Karpas-422 (cell line): ENCODE data around the gene POLD4. TPM values are rescaled to one million over a fixed set of nuclear protein-coding genes. Genes with fewer than 3 reads are reported as not detected.

Experiments
- DNase-seq: peaks from one replicate; pipeline ENCODE4 v3.0.0-alpha.2; 2015
- H2AFZ ChIP-seq: fragments of 200-600 bp; sonication (generic); 2 replicates; pipeline ENCODE4 v1.6.1; 2014; ENCODE audit warnings: antibody characterized with exemption, low read length, mixed read lengths
- H3K27ac ChIP-seq: fragments of 200-600 bp; sonication (generic); 2 replicates; pipeline ENCODE4 v1.5.1; 2014; ENCODE audit warnings: mild to moderate bottlenecking, low read length, moderate library complexity
- H3K27me3 ChIP-seq: fragments of 200-600 bp; sonication (generic); 2 replicates; pipeline ENCODE4 v1.6.1; 2014; ENCODE audit warnings: low read length, mixed read lengths
- H3K36me3 ChIP-seq: fragments of 200-600 bp; sonication (generic); 2 replicates; pipeline ENCODE4 v1.6.1; 2014; ENCODE audit warnings: low read length, mixed read lengths; ENCODE audit not compliant: insufficient read depth
- H3K4me1 ChIP-seq: fragments of 200-600 bp; sonication (generic); 2 replicates; pipeline ENCODE4 v1.6.1; 2014; ENCODE audit warnings: mild to moderate bottlenecking, low read length, mixed read lengths
- H3K4me2 ChIP-seq: fragments of 200-600 bp; sonication (generic); 2 replicates; pipeline ENCODE4 v1.6.1; 2014; ENCODE audit warnings: low read length, low read depth, mild to moderate bottlenecking; ENCODE audit not compliant: poor library complexity, severe bottlenecking
- H3K4me3 ChIP-seq: fragments of 200-600 bp; sonication (generic); 2 replicates; pipeline ENCODE4 v1.5.1; 2014; ENCODE audit warnings: mild to moderate bottlenecking, antibody characterized with exemption, low read length, mixed read lengths
- H3K79me2 ChIP-seq: fragments of 200-600 bp; sonication (generic); 2 replicates; pipeline ENCODE4 v1.6.1; 2014; ENCODE audit warnings: mild to moderate bottlenecking, low read length, mixed read lengths
- H3K9ac ChIP-seq: fragments of 200-600 bp; sonication (generic); 2 replicates; pipeline ENCODE4 v1.6.0; 2014; ENCODE audit warnings: low read length
- H3K9me2 ChIP-seq: fragments of 200-600 bp; sonication (generic), shearing (Covaris generic); replicated peaks from 2 replicates; pipeline ENCODE4 v1.6.0; 2014; ENCODE audit warnings: mild to moderate bottlenecking, low read length, moderate library complexity; ENCODE audit not compliant: insufficient read depth
- H3K9me3 ChIP-seq: fragments of 300-700, 200-600 bp; sonication (generic); 2 replicates; pipeline ENCODE4 v1.6.1; 2014; ENCODE audit warnings: low read length, mixed read lengths
- H4K20me1 ChIP-seq: fragments of 200-600 bp; sonication (generic); 2 replicates; pipeline ENCODE4 v1.6.1; 2014; ENCODE audit warnings: mild to moderate bottlenecking, antibody characterized with exemption, low read length, low read depth; ENCODE audit not compliant: insufficient read depth
- total RNA-seq: library from RNA; depleted of rRNA; stranded (reverse); fragments of >200 nt; shearing (Covaris generic); gene quantifications from 2 replicates; pipeline ENCODE4 v1.2.3, GENCODE V29; 2014; ENCODE audit warnings: low replicate concordance

The POLD4 gene
- total RNA-seq, 1 experiment from 2014 or later: 362 TPM

DNA sequence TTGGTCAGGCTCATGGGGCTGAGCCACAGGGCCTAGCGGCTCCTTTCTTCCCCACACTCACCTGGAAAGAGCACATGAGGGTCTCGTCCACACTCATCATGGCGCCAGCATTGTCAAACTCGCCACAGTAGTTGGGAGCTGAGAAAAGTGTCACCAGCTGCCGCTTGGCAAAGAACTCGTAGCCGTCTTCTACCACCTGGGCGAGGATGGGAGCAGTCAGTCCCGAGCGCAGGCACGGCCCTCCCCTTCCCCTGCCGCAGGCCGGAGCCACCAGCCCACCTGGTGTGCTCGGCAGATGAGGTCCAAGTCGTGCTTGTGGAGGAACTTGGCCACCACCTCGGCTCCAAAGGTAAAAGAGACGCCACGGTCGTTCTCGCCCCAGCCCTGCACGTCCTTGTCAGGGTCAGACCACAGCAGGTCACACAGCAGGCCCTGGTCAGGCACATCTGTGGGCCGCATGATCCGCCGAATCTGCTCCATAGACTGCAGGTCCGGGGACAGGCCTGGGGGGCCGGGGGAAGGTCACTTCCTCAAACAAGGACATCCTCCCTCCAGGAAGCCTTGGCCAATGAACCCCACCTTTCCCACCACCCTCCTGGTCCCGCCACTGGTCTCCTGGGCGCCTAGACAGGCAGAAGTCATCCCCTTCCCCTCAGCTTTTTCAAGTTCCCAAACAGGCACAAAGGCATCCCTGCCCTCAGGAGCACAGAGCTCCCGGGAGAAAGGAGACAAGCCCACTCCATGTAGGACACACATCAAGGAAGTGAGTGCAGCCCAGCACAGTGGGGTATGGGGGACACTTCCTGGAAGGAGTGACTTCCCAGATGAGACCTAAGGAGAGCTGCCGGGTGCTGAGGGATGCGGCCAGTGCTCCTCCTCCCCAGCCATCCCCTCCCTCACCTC lies 45.6 kb upstream of the POLD4 start:
- Histone ChIP-seq H3K27me3 (no peaks in the 10 kb centered on the region), H3K27ac (no peak overlapping the region), H3K4me3 (no peak overlapping the region), H3K9ac (0 out of 2 replicates have a peak overlapping the region, but pooled peaks have one; percentile 15), H3K36me3 (peaks cover 30% of the 10 kb centered on the region; the same call in 1 of the 2 replicates), H3K4me2 (no peak overlapping the region), H2AFZ (no peak overlapping the region), H3K4me1 (peaks cover 38% of the 10 kb centered on the region), H3K9me2 (no peaks in the 10 kb centered on the region), H3K9me3 (no peaks in the 10 kb centered on the region), H4K20me1 (peaks cover 13% of the 10 kb centered on the region; the same call in 1 of the 2 replicates), H3K79me2 (peaks cover 27% of the 10 kb centered on the region)
- no peak for DNase-seq

DNA sequence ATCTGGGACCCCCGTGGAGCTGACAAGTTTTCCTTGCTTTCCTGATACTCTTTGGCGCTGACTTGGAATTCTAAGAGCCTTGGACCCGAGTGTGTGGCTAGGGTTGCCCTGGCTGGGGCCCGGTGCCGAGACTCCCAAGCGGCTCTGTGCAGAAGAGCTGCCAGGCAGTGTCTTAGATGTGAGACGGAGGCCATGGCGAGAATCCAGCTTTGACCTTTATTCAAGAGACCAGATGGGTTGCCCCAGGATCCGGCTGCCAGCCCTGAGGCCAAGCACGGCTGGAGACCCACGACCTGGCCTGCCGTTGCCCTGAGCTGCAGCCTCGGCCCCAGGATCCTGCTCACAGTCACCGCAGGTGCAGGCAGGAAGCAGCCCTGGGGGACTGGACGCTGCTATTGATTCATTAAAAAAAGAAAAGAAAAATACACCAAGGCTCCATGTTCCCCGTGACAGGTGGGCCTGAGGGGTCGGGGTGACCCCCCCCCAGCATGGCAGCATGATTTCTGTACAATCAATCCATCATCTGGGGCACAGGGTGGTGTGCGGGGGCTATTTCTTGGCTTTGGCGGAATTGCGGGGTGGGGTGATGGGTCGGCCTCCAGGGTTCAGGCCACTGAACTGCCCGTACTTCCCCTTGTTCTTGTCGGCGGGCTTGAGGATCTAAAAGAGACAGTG lies 44.8 kb upstream of the POLD4 start:
- H3K9me3 ChIP-seq: no peaks in the 10 kb centered on the region
- H3K4me1 ChIP-seq: peaks cover 40% of the 10 kb centered on the region
- H3K27ac ChIP-seq: no peak overlapping the region
- DNase-seq: no peak
- no peaks in the 10 kb centered on the region for H3K9me2 ChIP-seq
- H2AFZ ChIP-seq: no peak overlapping the region
- peaks cover 13% of the 10 kb centered on the region; the same call in 1 of the 2 replicates for H4K20me1 ChIP-seq
- no peak overlapping the region for H3K9ac ChIP-seq
- no peaks in the 10 kb centered on the region for H3K27me3 ChIP-seq
- no peak overlapping the region for H3K4me3 ChIP-seq
- H3K4me2 ChIP-seq: no peak overlapping the region
- H3K79me2 ChIP-seq: peaks cover 26% of the 10 kb centered on the region
- H3K36me3 ChIP-seq: peaks cover 30% of the 10 kb centered on the region; the same call in 1 of the 2 replicates

DNA sequence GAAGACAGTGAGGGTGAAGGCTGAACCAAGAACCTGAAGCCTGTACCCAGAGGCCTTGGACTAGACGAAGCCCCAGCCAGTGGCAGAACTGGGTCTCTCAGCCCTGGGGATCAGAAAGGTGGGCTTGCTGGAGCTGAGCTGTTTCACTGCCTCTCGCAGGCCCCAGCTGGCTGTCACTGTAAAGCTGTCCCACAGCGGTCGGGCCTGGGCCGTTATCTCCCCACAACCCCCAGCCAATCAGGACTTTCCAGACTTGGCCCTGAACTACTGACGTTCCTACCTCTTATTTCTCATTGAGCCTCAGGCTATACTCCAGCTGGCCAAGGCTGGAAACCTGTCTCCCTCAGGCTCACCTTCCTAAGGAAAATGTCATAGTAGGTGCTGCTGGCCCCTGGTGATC lies 44.2 kb upstream of the POLD4 start:
- Histone ChIP-seq H3K36me3 (peaks cover 30% of the 10 kb centered on the region; the same call in 1 of the 2 replicates), H3K4me2 (no peak overlapping the region), H3K27ac (no peak overlapping the region), H2AFZ (no peak overlapping the region), H3K4me3 (no peak overlapping the region), H3K9me2 (no peaks in the 10 kb centered on the region), H3K79me2 (peaks cover 29% of the 10 kb centered on the region), H4K20me1 (peaks cover 15% of the 10 kb centered on the region; the same call in 1 of the 2 replicates), H3K4me1 (peaks cover 39% of the 10 kb centered on the region), H3K9me3 (no peaks in the 10 kb centered on the region), H3K9ac (no peak overlapping the region), H3K27me3 (no peaks in the 10 kb centered on the region)
- DNase-seq: no peak

- no peak for DNase-seq
- H3K36me3 ChIP-seq: peaks cover 30% of the 10 kb centered on the region; the same call in 1 of the 2 replicates
- peaks cover 34% of the 10 kb centered on the region for H3K4me1 ChIP-seq
- no peaks in the 10 kb centered on the region for H3K9me3 ChIP-seq
- no peak overlapping the region for H3K9ac ChIP-seq
- no peaks in the 10 kb centered on the region for H3K27me3 ChIP-seq
- H3K4me2 ChIP-seq: no peak overlapping the region
- no peak overlapping the region for H3K4me3 ChIP-seq
- H4K20me1 ChIP-seq: peaks cover 19% of the 10 kb centered on the region; the same call in 1 of the 2 replicates
- H2AFZ ChIP-seq: no peak overlapping the region
- peaks cover 36% of the 10 kb centered on the region for H3K79me2 ChIP-seq
- no peaks in the 10 kb centered on the region for H3K9me2 ChIP-seq
- peak overlapping the region; percentile 10; the same call in 1 of the 2 replicates for H3K27ac ChIP-seq
Observed at GRCh38 chr11:67396587-67397389, 43.4 kb upstream of the POLD4 start.

DNA sequence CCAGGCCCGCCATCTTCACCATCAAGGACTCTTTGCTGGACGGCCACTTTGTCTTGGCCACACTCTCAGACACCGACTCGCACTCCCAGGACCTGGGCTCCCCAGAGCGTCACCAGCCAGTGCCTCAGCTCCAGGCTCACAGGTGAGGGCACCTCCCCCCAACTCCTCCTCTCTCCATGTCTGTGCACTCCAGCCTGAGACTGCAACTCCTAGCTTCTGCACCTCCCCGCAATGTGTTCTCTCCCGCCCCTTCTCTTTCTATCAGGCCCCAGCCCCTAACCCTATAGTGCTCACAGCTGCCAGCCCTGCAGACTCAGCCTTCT lies 42.9 kb upstream of the POLD4 start:
- Histone ChIP-seq H3K4me2 (no peak overlapping the region), H3K27ac (peak overlapping the region; percentile 10; the same call in 1 of the 2 replicates), H3K4me3 (no peak overlapping the region), H3K9me2 (no peaks in the 10 kb centered on the region), H3K9ac (no peak overlapping the region), H2AFZ (no peak overlapping the region), H3K9me3 (no peaks in the 10 kb centered on the region), H4K20me1 (peaks cover 18% of the 10 kb centered on the region; the same call in 1 of the 2 replicates), H3K27me3 (no peaks in the 10 kb centered on the region), H3K79me2 (peaks cover 36% of the 10 kb centered on the region), H3K36me3 (peaks cover 30% of the 10 kb centered on the region; the same call in 1 of the 2 replicates), H3K4me1 (peaks cover 38% of the 10 kb centered on the region)
- no peak for DNase-seq

DNA sequence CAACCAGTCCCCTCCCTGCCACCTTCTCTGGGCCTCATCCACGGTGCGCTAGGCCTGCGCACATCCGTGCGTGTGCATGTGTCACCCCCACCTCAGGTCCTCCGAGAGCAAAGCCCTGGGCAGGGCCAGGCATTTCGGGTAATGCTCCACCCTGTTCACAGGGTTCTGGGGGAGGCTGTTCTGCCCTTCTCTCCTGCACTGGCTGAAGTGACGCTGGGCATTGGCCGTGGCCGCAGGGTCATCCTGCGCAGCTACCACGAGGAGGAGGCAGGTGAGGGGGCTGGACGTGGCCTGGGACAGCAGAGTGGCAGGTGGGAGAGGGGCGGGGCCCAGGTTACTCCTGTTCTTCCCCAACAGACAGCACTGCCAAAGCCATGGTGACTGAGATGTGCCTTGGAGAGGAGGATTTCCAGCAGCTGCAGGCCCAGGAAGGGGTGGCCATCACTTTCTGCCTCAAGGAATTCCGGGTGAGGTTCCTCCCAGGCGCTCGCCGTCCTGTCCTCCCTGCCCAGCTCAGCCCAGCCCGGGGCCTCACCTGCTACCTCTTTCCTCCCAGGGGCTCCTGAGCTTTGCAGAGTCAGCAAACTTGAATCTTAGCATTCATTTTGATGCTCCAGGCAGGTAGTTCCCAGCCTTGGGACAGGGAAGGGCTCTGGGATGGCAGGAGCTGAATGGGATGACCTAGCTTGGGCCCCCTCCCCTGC lies 42.4 kb upstream of the POLD4 start:
- no peak overlapping the region for H3K27ac ChIP-seq
- H3K79me2 ChIP-seq: peaks cover 32% of the 10 kb centered on the region
- peaks cover 30% of the 10 kb centered on the region; the same call in 1 of the 2 replicates for H3K36me3 ChIP-seq
- peaks cover 13% of the 10 kb centered on the region; the same call in 1 of the 2 replicates for H4K20me1 ChIP-seq
- no peaks in the 10 kb centered on the region for H3K9me2 ChIP-seq
- no peaks in the 10 kb centered on the region for H3K27me3 ChIP-seq
- H3K4me3 ChIP-seq: no peak overlapping the region
- no peak for DNase-seq
- no peaks in the 10 kb centered on the region for H3K9me3 ChIP-seq
- peaks cover 41% of the 10 kb centered on the region for H3K4me1 ChIP-seq
- no peak overlapping the region for H3K4me2 ChIP-seq
- no peak overlapping the region for H3K9ac ChIP-seq
- H2AFZ ChIP-seq: no peak overlapping the region

DNA sequence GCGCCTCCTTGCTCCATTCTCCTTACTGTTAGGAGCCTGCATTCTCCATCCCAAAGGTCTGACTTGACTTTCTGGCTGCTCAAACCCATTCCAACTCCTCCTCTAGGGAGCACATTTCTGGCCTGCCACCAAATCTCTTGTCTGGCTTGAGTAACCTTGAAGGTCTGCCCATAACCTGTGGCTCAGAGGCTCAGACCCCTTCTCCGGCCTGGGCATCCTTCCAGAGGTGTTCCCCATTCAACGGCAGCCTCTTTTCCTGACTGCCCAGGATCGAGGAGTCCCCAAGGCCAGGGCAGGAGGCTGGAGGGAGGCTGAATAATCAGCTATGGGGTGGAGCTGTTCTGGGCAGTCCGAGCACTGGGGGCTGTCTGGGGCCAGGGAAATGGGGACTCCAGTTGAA lies 40.6 kb upstream of the POLD4 start:
- Histone ChIP-seq H3K4me3 (no peak overlapping the region), H3K27ac (peak overlapping the region; percentile 19; the same call in 1 of the 2 replicates), H3K4me2 (peak overlapping the region; percentile 97), H4K20me1 (peaks cover 9% of the 10 kb centered on the region; the same call in 1 of the 2 replicates), H3K79me2 (peaks cover 17% of the 10 kb centered on the region), H3K9ac (peak overlapping the region; percentile 23; the same call in 1 of the 2 replicates), H3K9me2 (no peaks in the 10 kb centered on the region), H2AFZ (no peak overlapping the region), H3K27me3 (no peaks in the 10 kb centered on the region), H3K4me1 (peaks cover 30% of the 10 kb centered on the region), H3K9me3 (no peaks in the 10 kb centered on the region), H3K36me3 (peaks cover 21% of the 10 kb centered on the region; the same call in 1 of the 2 replicates)
- no peak for DNase-seq
